Kidney tubule cell (primary cell): Measurements from ENCODE around the gene DDX31.

Experiments
- DNase-seq: peaks from one replicate; pipeline ENCODE4 v3.0.0-alpha.2; 2018; ENCODE audit warnings: low spot score

DDX31 gene

GRCh38 chr9:132632413-132633129 lies 37.2 kb downstream of the DDX31 start:
- DNase-seq, result no peak

DNA sequence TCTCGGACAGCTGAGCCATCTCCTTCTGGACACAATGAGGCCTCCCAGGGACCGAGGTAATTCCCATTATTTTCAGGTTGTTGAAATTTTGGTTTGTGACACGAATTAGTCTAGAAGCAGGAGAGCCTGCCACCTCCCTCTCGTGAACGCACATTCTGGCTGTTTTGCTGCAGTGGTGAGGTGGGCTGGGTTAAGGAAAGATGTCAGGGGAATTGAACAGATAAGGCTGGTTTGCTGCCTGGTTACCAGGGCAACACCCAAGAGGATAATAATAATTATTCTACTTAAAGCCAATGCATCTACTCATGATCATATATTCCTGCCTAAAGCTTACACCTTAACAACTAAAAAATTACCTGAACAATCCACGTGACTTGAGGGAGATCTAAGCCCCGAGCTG lies 38.1 kb downstream of the DDX31 start:
- DNase-seq, result no peak

DNA sequence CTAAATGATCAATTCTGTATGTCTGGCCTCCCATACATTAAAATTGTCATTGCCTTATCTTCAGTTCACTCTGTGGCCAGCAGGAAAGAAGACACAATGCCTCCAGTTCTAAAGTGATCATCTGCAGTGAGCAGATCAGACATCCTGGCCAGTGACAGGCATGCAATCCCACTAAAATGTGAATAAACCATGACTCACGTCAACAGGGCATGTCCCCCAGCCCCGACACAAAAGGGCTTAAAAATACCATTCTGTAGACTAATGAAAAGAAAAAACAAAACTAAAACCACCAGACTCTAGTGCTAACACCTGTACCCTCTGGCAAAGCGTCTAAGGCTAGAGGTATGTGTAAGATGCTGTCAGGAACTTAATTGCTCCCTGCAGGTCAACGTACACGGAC lies 38.5 kb downstream of the DDX31 start:
- DNase-seq, result peak; percentile 77

DNA sequence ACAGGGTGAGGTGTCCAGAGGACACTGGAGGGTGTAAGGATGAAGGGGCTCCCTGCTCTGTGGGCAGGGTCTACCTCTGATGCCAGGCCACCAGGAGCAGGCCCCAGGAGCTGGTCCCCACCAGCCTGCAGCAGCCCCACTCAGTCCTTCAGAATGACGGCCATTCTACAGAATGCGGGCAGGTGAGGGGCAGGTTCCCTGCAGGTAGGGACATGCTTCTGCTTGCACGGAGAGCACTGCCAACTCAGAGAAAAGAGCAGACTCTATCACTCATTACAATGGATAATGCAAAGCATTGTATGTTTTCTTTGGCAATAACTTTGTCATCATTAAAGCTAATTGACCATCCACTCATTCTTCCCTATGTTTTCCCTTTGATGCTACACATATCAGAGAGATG lies 39.0 kb downstream of the DDX31 start:
- no peak for DNase-seq

GRCh38 chr9:132630116-132630515 lies 39.7 kb downstream of the DDX31 start:
- DNase-seq, result no peak

DNA sequence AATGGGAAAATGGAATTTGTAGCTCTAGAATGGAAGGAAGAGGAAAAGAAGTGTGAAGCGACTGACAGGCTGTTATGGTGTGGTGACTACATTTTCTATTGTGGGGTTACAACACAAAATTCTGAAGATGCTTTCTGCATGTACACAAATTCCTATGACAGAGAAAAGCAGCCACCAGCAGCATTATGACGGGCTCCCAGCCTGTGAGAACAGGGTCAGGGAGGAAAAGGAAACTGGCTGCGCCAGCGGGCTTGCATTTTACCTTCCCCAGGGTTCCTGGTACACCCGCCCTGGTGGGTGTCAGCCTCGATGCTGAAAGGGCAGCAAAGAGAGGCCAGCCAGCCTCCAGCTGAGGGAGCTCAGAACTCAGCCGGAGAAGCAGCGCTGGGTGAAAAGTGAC lies 41.0 kb downstream of the DDX31 start:
- no peak for DNase-seq

DNA sequence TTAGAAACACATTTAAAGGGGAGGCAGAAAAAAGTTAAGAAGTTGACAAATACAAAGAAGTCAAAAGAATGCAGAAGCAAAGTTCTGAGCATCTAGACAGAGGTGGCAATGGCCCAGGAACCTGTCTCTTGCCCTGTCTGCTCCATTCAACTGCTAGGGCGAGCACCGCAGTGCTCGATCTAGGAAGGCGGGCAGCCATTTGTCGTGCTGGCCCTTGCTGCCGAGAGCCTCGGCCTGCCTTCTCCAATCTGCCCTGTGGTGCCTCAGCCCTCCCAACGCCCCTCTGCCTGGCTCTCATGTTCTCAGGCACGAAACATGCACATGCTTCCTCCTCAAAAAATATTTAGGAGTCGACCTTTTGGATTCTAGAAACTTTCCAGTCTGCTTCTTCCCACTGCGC lies 42.2 kb downstream of the DDX31 start:
- no peak for DNase-seq

GRCh38 chr9:132627106-132627505 lies 42.7 kb downstream of the DDX31 start:
- DNase-seq, result no peak

- DNase-seq, result no peak
Measured at GRCh38 chr9:132626285-132626684, 43.5 kb downstream of the DDX31 start.

GRCh38 chr9:132622159-132622558 lies 47.6 kb downstream of the DDX31 start:
- DNase-seq, result peak; percentile 7

- DNase-seq, result no peak
Measured at GRCh38 chr9:132616725-132617124, 53.1 kb downstream of the DDX31 start.

- DNase-seq, result no peak
Measured at GRCh38 chr9:132615774-132616173, 54.0 kb downstream of the DDX31 start.

DNA sequence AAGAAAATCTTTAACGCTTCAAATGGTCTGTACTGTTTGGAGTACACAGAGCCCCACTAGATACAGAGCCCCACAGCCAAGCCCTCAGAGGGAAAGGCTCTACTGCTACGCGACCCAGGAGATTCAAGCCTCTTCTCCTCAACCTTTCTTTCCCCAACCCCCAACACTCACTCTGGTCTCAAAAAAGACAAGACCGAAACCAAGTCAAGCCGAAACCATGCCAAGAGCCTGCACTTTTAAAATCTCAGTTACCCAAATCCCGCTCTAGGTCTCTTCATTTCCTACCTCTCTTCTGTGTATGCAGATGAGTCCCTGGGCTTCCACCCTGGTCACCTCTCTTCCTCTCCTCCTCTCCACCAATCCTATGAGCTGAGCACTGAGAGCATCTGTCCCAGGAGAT lies 55.5 kb downstream of the DDX31 start:
- no peak for DNase-seq

DNA sequence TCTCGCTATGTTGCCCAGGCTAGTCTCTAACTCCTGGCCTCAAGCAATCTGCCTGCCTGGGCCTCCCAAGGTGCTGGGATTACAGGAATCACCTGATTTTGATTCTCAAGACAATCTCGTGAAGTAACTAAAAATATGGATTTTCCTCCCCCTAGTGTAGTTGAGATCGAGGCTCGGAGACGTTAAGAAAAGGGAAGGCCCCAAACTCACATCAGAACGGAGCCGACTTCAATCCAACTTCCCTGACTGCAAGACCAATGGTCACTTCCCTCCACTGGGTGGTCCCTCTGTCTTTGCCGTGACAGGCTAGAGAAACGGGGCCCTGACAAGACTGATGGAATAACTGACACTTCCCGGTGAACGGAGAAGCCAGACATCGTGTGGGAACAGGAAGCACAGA lies 59.1 kb downstream of the DDX31 start:
- no peak for DNase-seq

GRCh38 chr9:132609829-132610228 lies 60.0 kb downstream of the DDX31 start:
- peak; percentile 23 for DNase-seq

GRCh38 chr9:132609184-132609583 lies 60.6 kb downstream of the DDX31 start:
- no peak for DNase-seq

DNA sequence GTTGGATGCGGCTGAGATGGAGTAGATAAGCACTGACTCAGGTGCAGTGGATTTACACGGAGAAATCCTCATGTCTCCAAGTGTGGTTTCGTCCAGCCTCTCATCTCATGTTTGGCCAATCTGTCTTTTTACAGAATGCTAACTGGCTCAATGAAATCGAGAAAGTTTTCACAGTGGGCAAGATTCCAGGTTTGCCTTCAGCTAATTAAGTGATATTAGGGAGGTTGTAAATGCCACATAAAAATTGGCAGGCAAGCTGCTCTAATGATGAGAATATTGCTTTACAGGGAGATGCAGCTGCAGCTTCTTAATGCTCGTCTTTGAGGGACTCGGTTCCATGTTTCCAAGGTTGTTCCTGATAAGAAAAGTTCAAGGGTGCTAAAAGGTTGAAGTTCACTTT lies 63.7 kb downstream of the DDX31 start:
- no peak for DNase-seq

- no peak for DNase-seq
Measured at GRCh38 chr9:132605387-132605786, 64.4 kb downstream of the DDX31 start.

DNA sequence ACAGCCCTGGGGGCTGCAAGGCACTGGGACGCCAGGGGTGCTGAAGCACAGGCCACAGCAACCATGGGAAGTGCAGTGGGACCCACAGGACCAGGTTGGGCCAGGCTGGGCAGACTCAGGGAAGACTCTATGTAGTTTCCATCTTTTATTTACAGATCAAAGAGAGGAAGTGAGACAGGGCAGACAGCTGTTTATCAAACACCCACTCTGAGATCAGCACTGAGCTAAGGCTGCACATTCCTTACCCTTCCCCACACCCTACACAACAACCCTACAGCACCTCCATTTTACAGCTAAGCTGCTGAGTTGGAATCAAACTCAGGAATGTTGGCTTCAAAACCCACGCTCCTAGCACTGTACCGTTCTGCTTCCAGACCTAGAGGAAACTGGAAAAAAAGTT lies 67.6 kb downstream of the DDX31 start:
- DNase-seq, result no peak

GRCh38 chr9:132600326-132600984 lies 69.3 kb downstream of the DDX31 start:
- DNase-seq, result no peak

- no peak for DNase-seq
Measured at GRCh38 chr9:132597073-132597775, 72.6 kb downstream of the DDX31 start.

DNA sequence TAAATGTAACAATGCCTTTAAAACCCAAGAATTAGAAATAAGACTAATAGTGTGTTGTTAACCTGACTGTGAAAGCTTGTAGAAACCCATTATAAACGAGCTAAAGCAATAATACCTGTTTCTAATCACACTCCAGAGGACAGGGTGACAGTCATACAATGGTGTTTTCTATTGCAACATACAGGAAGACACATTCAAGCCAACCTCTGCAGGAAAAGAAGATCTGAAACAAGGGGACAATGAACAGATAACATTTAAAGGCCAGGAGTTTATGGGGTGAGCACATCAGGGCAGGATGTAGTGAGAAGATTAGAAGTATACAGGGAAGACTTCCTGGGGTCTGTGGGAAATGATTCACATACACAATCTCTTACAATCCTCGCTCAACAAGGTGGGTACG lies 73.6 kb downstream of the DDX31 start:
- no peak for DNase-seq

GRCh38 chr9:132595319-132595718 lies 74.5 kb downstream of the DDX31 start:
- no peak for DNase-seq
